H1 (cell line): ENCODE data around the gene AGBL4.

ENCODE experiments used
- BRCA1 ChIP-seq: IDR thresholded peaks from 2 replicates; pipeline ENCODE4 v1.6.1; 2012; ENCODE audit warnings: low read depth, low read length, improper control_type of control experiment
- EP300 ChIP-seq, 2 experiments: IDR thresholded peaks; 1 replicate in 1 of 2; 2 replicates in 1 of 2; pipeline ENCODE4 v1.6.1; 2011 to 2012; ENCODE audit warnings: low read depth in 2 of 2, low read length in 2 of 2, mild to moderate bottlenecking in 2 of 2, borderline replicate concordance in 1 of 2, inconsistent platforms in 1 of 2, moderate library complexity in 1 of 2
- EZH2 ChIP-seq: fragments of 200-600 bp; sonication (generic); IDR thresholded peaks from 2 replicates; pipeline ENCODE4 v1.7.1; 2012; ENCODE audit warnings: low read depth, mild to moderate bottlenecking, moderate library complexity, low read length, inconsistent platforms; ENCODE audit not compliant: severe bottlenecking
- HDAC6 ChIP-seq: IDR thresholded peaks from one replicate; pipeline ENCODE4 v1.7.1; 2012; ENCODE audit warnings: low read depth, mild to moderate bottlenecking, inconsistent platforms, low read length, moderate library complexity
- RAD21 ChIP-seq, 2 experiments: IDR thresholded peaks in 1 of 2; conservative IDR thresholded peaks in 1 of 2; 2 replicates each; pipeline ENCODE4 v1.6.1; 2011; ENCODE audit warnings: low read depth in 2 of 2, low read length in 2 of 2, improper control_type of control experiment in 1 of 2, inconsistent platforms in 1 of 2, mild to moderate bottlenecking in 1 of 2, moderate library complexity in 1 of 2
- TEAD4 ChIP-seq: IDR thresholded peaks from 2 replicates; pipeline ENCODE4 v1.6.1; 2012; ENCODE audit warnings: low read depth, low read length, inconsistent platforms, mixed read lengths
- TF ChIP-seq, protein P1 (sequence below), 3 experiments: IDR thresholded peaks; 1 replicate in 2 of 3; 2 replicates in 1 of 3; pipeline versions ENCODE4 v1.5.1 to v1.6.1; 2011; ENCODE audit warnings: low read length in 3 of 3, mild to moderate bottlenecking in 3 of 3, inconsistent platforms in 2 of 3, low read depth in 1 of 3, moderate library complexity in 1 of 3; ENCODE audit not compliant: insufficient read depth in 1 of 3; ENCODE audit errors: control extremely low read depth in 1 of 3
- TF ChIP-seq, protein P2 (sequence below): IDR thresholded peaks from 2 replicates; pipeline ENCODE4 v1.6.1; 2012; ENCODE audit warnings: inconsistent platforms

DNA sequence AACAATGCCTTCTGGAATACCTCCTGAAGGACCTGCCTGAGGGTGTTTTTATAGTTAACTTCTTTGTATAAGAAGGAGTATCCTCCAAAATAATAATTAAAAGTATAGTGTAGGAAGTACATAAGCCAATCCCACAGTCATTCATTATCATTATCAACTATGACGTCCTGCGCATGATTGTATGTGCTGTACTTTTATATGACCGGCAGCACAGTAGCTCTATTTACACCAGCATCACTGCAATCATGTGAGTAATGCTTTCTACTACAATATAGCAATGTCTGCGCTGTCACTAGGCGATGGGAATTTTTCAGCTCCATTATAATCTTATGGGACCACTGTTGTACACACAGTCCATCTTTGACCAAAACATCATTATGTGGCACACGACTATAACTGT, 1319.0 kb downstream of the AGBL4 start:
- TF ChIP-seq EP300 (IDR thresholded peaks at IDR 0.05; ENCODE audit: borderline replicate concordance in 1 of 2, low read depth in 2 of 2, low read length in 2 of 2) (no peak), RAD21 (IDR thresholded peaks at IDR 0.05 in 1 of 2, conservative IDR thresholded peaks at IDR 0.05 in 1 of 2; ENCODE audit: low read depth in 2 of 2, low read length in 2 of 2) (no peak), TEAD4 (no peak), HDAC6 (no peak), BRCA1 (no peak), EZH2 (no peak)
- TF ChIP-seq, protein P1, sequence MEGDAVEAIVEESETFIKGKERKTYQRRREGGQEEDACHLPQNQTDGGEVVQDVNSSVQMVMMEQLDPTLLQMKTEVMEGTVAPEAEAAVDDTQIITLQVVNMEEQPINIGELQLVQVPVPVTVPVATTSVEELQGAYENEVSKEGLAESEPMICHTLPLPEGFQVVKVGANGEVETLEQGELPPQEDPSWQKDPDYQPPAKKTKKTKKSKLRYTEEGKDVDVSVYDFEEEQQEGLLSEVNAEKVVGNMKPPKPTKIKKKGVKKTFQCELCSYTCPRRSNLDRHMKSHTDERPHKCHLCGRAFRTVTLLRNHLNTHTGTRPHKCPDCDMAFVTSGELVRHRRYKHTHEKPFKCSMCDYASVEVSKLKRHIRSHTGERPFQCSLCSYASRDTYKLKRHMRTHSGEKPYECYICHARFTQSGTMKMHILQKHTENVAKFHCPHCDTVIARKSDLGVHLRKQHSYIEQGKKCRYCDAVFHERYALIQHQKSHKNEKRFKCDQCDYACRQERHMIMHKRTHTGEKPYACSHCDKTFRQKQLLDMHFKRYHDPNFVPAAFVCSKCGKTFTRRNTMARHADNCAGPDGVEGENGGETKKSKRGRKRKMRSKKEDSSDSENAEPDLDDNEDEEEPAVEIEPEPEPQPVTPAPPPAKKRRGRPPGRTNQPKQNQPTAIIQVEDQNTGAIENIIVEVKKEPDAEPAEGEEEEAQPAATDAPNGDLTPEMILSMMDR (IDR thresholded peaks at IDR 0.05; ENCODE audit: control extremely low read depth in 1 of 3, insufficient read depth in 1 of 3, low read depth in 1 of 3, low read length in 3 of 3), result no peak
- TF ChIP-seq, protein P2, sequence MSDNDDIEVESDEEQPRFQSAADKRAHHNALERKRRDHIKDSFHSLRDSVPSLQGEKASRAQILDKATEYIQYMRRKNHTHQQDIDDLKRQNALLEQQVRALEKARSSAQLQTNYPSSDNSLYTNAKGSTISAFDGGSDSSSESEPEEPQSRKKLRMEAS, result no peak
